SJSA1 (cell line): ENCODE results near the gene SNX13. TPM values are rescaled to one million over a fixed set of nuclear protein-coding genes. Genes with fewer than 3 reads are reported as not detected.
A peak's percentile ranks its signal among the peaks of the same experiment; 100 is the strongest.

ENCODE experiments used
- DNase-seq, 2 experiments: peaks; one replicate each; pipeline ENCODE4 v3.0.0-alpha.2; 2015 to 2020; ENCODE audit warnings: low spot score in 2 of 2, low read depth in 1 of 2
- H3K27ac ChIP-seq: fragments of 250-450 bp; sonication (Bioruptor Pico); 2 replicates; pipeline ENCODE4 v1.5.1; 2020; ENCODE audit warnings: mild to moderate bottlenecking, moderate library complexity
- H3K27me3 ChIP-seq: fragments of 250-450 bp; sonication (Bioruptor Pico); replicated peaks from 2 replicates; pipeline ENCODE4 v1.5.1; 2020; ENCODE audit warnings: mild to moderate bottlenecking, moderate library complexity
- H3K36me3 ChIP-seq: fragments of 250-450 bp; sonication (Bioruptor Pico); 2 replicates; pipeline ENCODE4 v1.5.1; 2020; ENCODE audit warnings: mild to moderate bottlenecking
- H3K4me1 ChIP-seq: fragments of 250-450 bp; sonication (Bioruptor Pico); replicated peaks from 2 replicates; pipeline ENCODE4 v1.6.1; 2021; ENCODE audit warnings: mild to moderate bottlenecking
- H3K4me3 ChIP-seq: fragments of 250-450 bp; sonication (Bioruptor Pico); 2 replicates; pipeline ENCODE4 v1.5.1; 2020; ENCODE audit warnings: mild to moderate bottlenecking
- H3K9me3 ChIP-seq: fragments of 250-450 bp; sonication (Bioruptor Pico); replicated peaks from 2 replicates; pipeline ENCODE4 v1.5.1; 2020; ENCODE audit warnings: mild to moderate bottlenecking
- total RNA-seq: library from RNA; depleted of rRNA; stranded (reverse); fragments of >200 nt; shearing (Covaris generic); gene quantifications from 2 replicates; pipeline ENCODE4 v1.2.3, GENCODE V29; 2014

Gene SNX13
- total RNA-seq, 1 experiment from 2014 or later, result 36.8 TPM

DNA sequence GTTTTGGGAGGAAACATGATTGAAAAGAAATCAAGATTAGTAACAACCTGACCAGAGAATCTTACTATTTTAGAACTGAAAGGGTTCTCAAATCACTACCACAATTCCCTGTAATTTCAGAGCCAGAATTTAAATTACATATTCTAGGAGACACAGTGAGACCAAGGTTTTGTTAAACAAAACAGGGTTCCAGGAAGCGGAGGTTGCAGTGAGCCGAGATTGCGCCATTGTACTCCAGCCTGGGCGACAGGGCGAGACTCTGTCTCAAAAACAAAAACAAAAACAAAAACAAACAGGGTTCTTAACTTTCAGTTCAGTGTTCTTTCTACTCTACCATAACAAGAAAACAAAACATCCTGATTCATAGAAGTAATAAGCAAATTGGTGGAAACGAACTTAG lies 57.6 kb downstream of the SNX13 start:
- Histone ChIP-seq H3K27me3 (no peaks in the 10 kb centered on the region), H3K27ac (no peak overlapping the region), H3K9me3 (no peaks in the 10 kb centered on the region), H3K36me3 (peaks cover 7% of the 10 kb centered on the region; the same call in 1 of the 2 replicates), H3K4me1 (no peaks in the 10 kb centered on the region), H3K4me3 (no peak overlapping the region)
- DNase-seq, result no peak

- H3K4me3 ChIP-seq, result no peak overlapping the region
- no peak overlapping the region for H3K27ac ChIP-seq
- no peaks in the 10 kb centered on the region for H3K9me3 ChIP-seq
- peaks cover 6% of the 10 kb centered on the region; the same call in 1 of the 2 replicates for H3K36me3 ChIP-seq
- DNase-seq, result no peak
- no peaks in the 10 kb centered on the region for H3K4me1 ChIP-seq
- H3K27me3 ChIP-seq, result no peaks in the 10 kb centered on the region
These were observed 61.1 kb downstream of the SNX13 start for GRCh38 chr7:17879075-17879661.

- no peaks in the 10 kb centered on the region for H3K9me3 ChIP-seq
These were observed 61.7 kb downstream of the SNX13 start for GRCh38 chr7:17878627-17879026.

GRCh38 chr7:17871815-17872533 lies 68.3 kb downstream of the SNX13 start:
- no peak overlapping the region for H3K4me3 ChIP-seq
- DNase-seq, result no peak
- H3K9me3 ChIP-seq, result no peaks in the 10 kb centered on the region
- H3K4me1 ChIP-seq, result no peaks in the 10 kb centered on the region
- no peak overlapping the region for H3K27ac ChIP-seq
- no peaks in the 10 kb centered on the region for H3K27me3 ChIP-seq
- H3K36me3 ChIP-seq, result peaks cover 35% of the 10 kb centered on the region

More at GRCh38 chr7:17878627-17879026, 61.7 kb downstream of the SNX13 start:
- H3K4me1 ChIP-seq, result no peaks in the 10 kb centered on the region
- H3K36me3 ChIP-seq, result peaks cover 7% of the 10 kb centered on the region
- DNase-seq, result no peak
- no peak overlapping the region for H3K27ac ChIP-seq
- H3K27me3 ChIP-seq, result no peaks in the 10 kb centered on the region
- H3K4me3 ChIP-seq, result no peak overlapping the region

- no peak for DNase-seq
- Histone ChIP-seq H3K4me3 (no peak overlapping the region), H3K4me1 (no peaks in the 10 kb centered on the region), H3K27me3 (no peaks in the 10 kb centered on the region), H3K9me3 (no peaks in the 10 kb centered on the region), H3K27ac (no peak overlapping the region), H3K36me3 (peaks cover 42% of the 10 kb centered on the region)
These were observed 69.9 kb downstream of the SNX13 start for GRCh38 chr7:17870406-17870805.

DNA sequence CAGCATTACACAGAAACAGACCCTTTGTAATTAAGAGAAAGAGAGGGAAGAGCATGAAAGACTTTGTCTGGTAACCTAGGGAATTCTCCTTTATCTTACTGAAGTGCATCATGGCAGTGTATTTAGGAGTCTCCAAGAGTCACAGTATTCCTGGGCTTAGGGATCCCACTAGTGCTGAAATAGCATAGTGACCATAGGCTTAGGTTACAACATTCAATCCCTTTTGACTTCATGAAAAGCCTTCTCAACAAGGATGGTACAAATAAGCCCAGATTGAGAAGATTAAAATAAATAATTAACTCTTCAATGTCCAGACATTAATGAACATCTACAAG lies 76.5 kb downstream of the SNX13 start:
- DNase-seq, result no peak
- Histone ChIP-seq H3K4me3 (no peak overlapping the region), H3K36me3 (peaks cover 39% of the 10 kb centered on the region), H3K27ac (no peak overlapping the region), H3K27me3 (no peaks in the 10 kb centered on the region), H3K4me1 (no peaks in the 10 kb centered on the region), H3K9me3 (no peaks in the 10 kb centered on the region)

DNA sequence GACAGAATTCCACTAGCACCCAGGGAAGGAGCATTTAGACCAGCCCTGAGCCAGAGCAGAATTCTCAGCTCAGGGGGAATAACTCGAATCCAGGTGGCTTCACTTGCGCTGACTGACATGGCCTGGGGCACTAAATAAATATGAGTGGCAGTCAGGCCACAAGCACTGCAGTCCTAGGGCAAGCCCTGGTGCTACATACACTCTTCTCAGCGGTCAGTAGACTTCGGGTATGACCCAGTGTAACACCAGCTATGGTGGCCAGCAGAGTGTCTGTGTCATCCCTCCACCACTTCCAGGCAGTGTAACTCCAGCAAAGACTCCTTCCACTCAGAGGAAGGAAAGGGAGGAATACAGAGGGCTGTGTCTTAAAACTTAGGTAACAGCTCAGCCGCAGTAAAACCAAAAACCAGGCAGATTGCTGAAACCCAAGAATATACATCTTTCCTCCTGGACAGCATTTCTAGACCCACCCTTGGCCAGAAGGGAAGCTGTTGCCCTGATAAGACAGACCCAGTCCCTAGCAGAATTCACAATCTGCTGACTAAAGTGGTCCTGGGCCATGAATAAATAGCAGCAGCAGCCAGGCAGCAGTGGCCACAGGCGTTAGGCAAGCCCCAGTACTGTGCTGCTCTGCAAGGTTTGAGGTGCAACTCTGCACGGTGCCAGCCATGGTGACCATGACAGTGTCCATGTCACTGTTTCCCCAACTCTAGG lies 77.0 kb downstream of the SNX13 start:
- no peak overlapping the region for H3K27ac ChIP-seq
- H3K27me3 ChIP-seq, result no peaks in the 10 kb centered on the region
- DNase-seq, result no peak
- H3K4me3 ChIP-seq, result no peak overlapping the region
- no peaks in the 10 kb centered on the region for H3K4me1 ChIP-seq
- no peaks in the 10 kb centered on the region for H3K9me3 ChIP-seq
- peaks cover 34% of the 10 kb centered on the region for H3K36me3 ChIP-seq

GRCh38 chr7:17856251-17856650 lies 84.0 kb downstream of the SNX13 start:
- Histone ChIP-seq H3K9me3 (no peaks in the 10 kb centered on the region; the same call in 1 of the 2 replicates), H3K27ac (no peak overlapping the region), H3K4me3 (no peak overlapping the region), H3K4me1 (no peaks in the 10 kb centered on the region), H3K27me3 (no peaks in the 10 kb centered on the region), H3K36me3 (peaks cover 11% of the 10 kb centered on the region)
- no peak for DNase-seq

- Histone ChIP-seq H3K27ac (no peak overlapping the region), H3K4me1 (peaks cover 2% of the 10 kb centered on the region), H3K4me3 (no peak overlapping the region), H3K27me3 (no peaks in the 10 kb centered on the region), H3K36me3 (peaks cover 10% of the 10 kb centered on the region), H3K9me3 (no peaks in the 10 kb centered on the region; the same call in 1 of the 2 replicates)
- DNase-seq, result no peak
These were observed 85.1 kb downstream of the SNX13 start for GRCh38 chr7:17855202-17855601.

GRCh38 chr7:17854261-17855047 lies 85.8 kb downstream of the SNX13 start:
- DNase-seq, result no peak
- H3K4me1 ChIP-seq, result peaks cover 9% of the 10 kb centered on the region
- no peak overlapping the region for H3K27ac ChIP-seq
- no peak overlapping the region for H3K4me3 ChIP-seq
- H3K36me3 ChIP-seq, result peaks cover 15% of the 10 kb centered on the region
- H3K9me3 ChIP-seq, result no peaks in the 10 kb centered on the region; the same call in 1 of the 2 replicates
- H3K27me3 ChIP-seq, result no peaks in the 10 kb centered on the region

- peaks cover 19% of the 10 kb centered on the region for H3K36me3 ChIP-seq
- peaks cover 13% of the 10 kb centered on the region for H3K4me1 ChIP-seq
- DNase-seq, result no peak
- no peaks in the 10 kb centered on the region; the same call in 1 of the 2 replicates for H3K9me3 ChIP-seq
- no peaks in the 10 kb centered on the region for H3K27me3 ChIP-seq
- H3K27ac ChIP-seq, result no peak overlapping the region
- no peak overlapping the region for H3K4me3 ChIP-seq
These were observed 87.9 kb downstream of the SNX13 start for GRCh38 chr7:17852361-17852760.

GRCh38 chr7:17849504-17849903 lies 90.8 kb downstream of the SNX13 start:
- peak in 1 of 2 experiments; percentile 46 for DNase-seq
- Histone ChIP-seq H3K27ac (peak overlapping the region; percentile 24; the same call in 1 of the 2 replicates), H3K4me3 (no peak overlapping the region), H3K36me3 (peaks cover 19% of the 10 kb centered on the region), H3K9me3 (no peaks in the 10 kb centered on the region), H3K27me3 (no peaks in the 10 kb centered on the region), H3K4me1 (peaks cover 16% of the 10 kb centered on the region)

GRCh38 chr7:17848516-17848915 lies 91.8 kb downstream of the SNX13 start:
- Histone ChIP-seq H3K4me3 (no peak overlapping the region), H3K9me3 (no peaks in the 10 kb centered on the region), H3K4me1 (peaks cover 16% of the 10 kb centered on the region), H3K27ac (no peak overlapping the region), H3K27me3 (no peaks in the 10 kb centered on the region), H3K36me3 (peaks cover 19% of the 10 kb centered on the region)
- DNase-seq, result no peak
